Measurements from ENCODE around the gene MBD5.

MBD5 gene

GRCh38 chr2:148237911-148238310 is 217.0 kb downstream of the MBD5 start:
- DNase-seq, result no peak

- DNase-seq, result no peak
These were observed 217.7 kb downstream of the MBD5 start for GRCh38 chr2:148238561-148238960.

DNA sequence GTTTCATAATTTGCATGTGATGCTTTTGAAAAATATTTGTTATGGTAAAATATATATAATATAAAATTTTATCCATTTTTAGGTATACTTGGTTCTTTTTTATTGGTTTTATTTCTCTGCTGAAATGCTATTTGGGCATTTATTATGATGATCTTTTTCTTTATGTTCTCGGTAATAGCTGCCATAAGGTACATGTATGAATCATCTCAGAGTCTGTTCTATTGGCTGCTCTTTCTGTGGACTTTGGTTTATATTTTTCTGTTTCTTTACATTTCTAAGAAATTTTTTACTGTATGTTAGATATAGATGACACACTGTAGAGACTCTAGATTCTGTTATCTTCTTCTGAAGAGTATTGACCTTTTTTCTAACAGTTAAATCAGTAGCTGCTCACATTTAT is 219.9 kb downstream of the MBD5 start:
- DNase-seq, result no peak

GRCh38 chr2:148244593-148245292 is 223.9 kb downstream of the MBD5 start:
- DNase-seq, result no peak

DNA sequence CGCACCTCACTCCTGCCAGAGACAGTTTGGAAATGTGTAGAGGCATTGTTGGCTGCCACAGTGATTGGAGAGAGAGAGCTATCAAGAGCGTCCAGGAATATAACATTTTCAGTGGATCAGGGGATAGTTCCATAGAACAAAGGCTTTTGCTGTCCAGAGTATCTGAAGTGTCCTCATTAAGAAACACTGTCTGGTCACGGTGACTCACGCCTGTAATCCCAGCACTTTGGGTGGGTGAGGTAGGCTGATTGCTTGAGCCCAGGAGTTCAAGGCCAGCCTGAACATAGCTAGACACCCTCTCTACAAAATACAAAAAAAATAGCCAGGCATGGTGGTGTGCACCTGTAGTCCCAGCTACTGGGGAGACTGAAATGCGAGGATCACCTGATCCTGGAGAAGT is 231.1 kb downstream of the MBD5 start:
- no peak for DNase-seq

- DNase-seq, result no peak
These were observed 231.8 kb downstream of the MBD5 start for GRCh38 chr2:148252646-148253045.

GRCh38 chr2:148253685-148254084 is 232.8 kb downstream of the MBD5 start:
- DNase-seq, result no peak

- no peak for DNase-seq
These were observed 235.0 kb downstream of the MBD5 start for GRCh38 chr2:148255929-148256328.

DNA sequence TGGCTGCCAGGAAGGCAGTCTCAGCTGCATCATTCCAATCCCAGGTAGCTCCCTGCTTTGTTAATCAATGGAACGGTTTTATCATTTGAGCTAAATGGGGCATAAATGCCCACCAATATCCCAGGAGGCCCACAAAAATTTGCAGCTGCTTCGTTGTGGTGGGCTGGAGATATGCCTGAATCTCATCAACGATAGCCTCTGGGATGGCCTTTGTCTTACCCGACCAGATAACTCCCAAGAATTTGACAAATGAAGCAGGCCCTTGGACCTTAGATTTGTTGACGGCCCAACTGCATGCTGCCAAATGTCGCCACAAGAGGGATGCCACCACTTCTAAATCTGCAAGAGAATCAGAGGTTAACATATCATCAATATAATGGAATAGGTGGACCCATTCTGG is 236.4 kb downstream of the MBD5 start:
- DNase-seq, result no peak

DNA sequence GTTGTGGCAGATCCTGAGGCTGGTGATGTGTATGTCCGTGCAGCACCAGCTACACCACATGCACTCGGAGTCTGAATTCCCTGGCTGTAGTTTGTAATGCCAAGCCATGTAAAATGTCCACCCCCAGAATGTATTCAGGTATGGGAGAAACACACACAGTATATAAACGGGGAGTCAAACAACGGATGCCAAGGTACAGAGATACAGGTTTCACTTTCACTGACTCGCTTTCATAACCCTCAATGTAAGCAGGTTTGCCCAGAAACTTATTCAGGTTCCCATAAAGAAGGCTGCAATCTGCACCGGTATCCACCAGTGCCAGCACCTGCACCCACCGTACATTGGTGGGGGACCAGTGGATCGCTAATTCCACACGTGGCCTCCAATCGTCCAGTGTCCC is 237.2 kb downstream of the MBD5 start:
- no peak for DNase-seq

DNA sequence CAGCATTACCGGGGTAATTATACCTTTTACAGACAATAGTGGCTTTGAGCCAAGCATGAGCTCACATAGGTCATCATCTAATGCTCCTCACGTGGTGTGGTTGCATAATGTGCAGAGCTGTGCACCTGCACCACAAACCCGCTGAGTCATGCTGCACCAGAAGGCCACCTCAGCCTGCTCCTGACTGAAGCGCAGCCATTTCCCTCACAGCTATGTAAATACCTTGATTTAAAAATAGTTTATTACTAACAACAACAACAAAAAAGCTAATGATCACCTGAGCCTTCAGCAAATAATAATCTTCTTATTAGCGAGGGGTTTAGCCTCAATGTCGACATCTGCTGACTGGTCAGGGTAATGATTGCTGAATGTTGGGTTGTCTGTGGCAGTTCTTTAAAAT is 238.8 kb downstream of the MBD5 start:
- DNase-seq, result no peak

GRCh38 chr2:148263890-148264289 is 243.0 kb downstream of the MBD5 start:
- DNase-seq, result no peak

DNA sequence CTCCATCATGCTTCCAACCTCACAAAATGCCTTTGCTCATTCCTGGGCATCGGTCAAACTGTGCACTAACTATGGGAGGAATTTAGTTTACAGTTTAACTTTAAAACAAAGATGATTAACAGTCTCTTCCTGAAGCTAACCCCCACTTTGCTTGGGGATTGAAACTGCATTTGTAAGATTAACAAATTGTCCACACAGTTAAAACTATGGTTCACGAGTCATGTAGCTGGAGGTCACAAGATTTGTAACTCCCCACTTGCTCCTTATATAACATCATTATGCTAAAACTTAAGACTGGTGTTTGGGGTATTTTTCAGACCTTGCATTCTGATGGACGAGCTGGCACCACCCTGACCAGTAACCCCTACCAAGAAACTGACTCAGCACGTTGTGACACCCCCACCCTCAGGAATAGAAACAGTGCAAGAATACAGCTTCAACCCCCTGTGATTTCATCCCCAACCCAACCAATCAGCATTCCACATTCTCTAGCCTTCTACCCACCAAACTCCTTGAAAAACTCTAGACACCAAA is 252.3 kb downstream of the MBD5 start:
- no peak for DNase-seq

DNA sequence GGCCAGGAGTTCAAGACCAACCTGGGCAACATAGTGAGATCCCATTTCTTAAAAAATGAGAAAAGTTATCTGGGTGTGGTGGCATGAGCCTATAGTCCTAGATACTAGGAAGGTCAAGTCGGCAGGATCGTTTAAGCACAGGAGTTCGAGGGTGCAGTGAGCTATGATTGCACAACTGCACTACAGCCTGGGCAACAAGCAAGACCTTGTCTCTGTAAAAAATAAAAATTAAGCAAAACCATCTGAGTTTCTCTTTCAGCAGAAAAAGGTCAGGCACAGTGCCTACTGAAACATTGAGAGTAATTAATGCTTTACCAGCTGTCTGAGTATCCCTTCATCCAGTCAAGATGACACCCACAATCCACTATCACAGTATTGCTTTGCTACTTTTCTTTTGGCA is 258.3 kb downstream of the MBD5 start:
- no peak for DNase-seq

DNA sequence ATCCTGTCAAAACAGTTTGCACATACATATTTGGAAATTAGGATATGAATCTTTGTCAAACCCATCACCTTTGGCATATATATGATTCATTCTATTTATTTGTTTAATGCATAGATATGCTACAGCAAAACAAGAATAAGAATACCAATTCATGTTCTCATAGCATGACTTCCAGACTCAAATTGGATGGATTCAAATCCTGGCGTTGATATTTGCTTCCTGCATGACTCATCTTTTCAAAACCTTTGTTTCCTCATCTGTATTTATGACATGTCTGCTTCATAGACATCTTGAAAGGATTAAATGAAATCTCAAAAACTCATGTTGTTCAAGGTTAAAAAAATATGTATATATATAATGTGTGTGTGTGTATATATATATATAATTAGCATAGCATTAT is 261.3 kb downstream of the MBD5 start:
- DNase-seq, result no peak

- no peak for DNase-seq
These were observed 271.5 kb downstream of the MBD5 start for GRCh38 chr2:148292431-148292830.

DNA sequence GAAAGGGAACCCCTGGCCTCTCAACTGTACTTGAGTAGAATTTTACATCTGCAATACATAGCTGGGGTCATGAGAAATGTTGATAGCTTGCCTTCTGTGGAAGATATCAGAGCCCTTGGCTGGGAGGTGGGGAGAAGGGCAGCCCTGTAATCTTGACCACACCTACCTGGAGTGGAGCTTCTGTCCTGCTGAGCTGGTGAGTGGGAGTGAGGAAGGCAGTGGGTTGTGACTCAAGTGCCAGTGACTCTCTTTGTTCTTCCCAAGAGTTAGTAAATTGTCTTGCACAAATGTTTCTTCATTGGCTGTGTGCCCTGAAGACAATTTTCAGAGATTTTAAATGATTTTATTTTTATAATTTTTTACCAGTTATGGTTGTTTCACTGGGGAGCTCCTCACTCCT is 277.3 kb downstream of the MBD5 start:
- no peak for DNase-seq

- no peak for DNase-seq
These were observed 278.7 kb downstream of the MBD5 start for GRCh38 chr2:148299616-148300015.

DNA sequence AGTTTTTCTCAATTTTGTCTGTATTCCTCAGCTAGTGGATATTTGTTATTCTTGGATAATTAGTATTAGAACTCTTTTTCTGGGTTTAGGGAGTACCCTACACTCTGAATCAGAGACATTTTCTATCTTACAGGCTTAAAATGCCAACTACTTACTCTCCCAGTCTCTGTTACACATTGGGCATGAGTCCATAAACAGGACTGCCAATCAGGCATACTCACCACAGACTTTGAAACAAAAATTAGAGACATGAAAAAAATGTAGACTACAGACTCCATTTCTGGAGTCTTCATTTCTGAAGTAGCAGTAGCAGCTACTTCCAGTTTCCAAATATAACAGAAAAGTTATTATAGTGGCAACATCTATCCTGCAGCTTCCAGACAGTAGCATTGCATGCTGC is 279.7 kb downstream of the MBD5 start:
- DNase-seq, result no peak

- DNase-seq, result no peak
These were observed 280.5 kb downstream of the MBD5 start for GRCh38 chr2:148301362-148301761.

DNA sequence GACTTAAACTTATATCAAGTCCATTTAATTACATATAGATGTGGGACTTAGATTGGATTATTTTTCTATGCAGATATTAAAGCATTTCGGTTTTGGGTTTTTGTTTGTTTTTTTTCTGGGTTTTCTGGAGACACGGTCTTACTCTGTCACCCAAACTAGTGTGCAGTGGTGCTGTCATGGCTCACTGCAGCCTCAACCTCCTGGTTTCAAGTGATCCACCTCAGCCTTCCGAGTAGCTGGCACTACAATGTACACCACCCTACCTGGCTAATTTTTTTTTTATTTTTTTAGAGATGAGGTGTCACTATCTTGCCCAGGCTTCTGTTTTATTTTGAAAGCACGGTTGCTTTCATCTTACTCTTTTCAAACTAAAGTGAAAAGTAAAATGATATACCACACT is 281.6 kb downstream of the MBD5 start:
- DNase-seq, result no peak

DNA sequence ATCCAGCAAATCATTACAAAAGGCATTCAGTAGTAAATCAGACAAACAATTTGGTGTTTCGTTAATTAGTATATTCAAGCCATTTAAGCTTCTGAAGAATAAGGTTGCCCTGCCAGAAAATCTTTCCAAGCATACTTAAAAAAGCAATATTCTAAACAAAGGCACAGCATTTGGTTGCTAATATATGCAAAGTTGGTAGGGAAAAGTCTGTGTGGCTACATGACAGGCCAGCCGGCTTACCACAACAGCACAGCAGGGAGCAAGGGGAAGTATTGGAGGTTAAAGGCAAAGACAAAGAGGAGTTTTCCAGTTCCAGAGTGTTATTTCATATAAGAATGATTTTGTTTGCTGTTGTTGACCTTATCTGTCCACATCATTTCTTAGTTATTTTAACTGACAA is 282.3 kb downstream of the MBD5 start:
- no peak for DNase-seq

- DNase-seq, result no peak
These were observed 284.6 kb downstream of the MBD5 start for GRCh38 chr2:148305476-148305875.

DNA sequence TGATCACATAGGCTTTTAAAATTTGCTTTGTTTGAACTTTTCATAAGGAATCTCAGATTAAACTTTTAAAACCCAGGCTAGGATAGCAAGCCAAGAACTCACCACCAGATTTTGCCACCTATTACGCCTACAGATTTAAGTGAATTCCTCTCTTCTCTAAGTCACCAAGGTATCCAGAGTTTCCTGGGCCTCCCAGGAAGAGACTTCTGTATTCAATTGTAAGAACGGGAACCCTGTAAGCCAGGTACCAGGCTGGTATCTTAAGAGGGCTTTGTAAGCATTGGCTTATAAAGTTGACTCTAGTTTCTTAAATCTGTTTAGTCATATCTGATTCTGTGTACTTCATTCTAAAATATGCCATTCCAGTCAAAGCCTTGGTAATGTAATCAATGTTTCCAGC is 285.1 kb downstream of the MBD5 start:
- DNase-seq, result no peak

DNA sequence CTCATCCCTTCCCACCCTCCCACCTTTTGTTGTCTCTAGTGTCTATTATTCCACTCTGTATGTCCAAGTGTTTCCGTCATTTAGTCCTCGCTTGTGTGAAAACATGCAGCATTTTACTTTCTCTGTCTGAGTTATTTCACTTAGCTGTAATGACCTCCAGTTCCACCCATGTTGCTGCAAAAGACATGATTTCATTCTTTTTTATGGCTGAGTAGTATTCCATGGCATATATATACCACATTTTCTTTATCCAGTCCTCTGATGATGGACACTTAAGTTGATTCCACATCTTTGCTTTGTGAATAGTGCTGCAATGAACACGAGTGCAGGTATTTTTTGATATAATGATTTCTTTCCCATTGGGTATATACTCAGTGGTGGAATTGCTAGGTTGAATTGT is 296.7 kb downstream of the MBD5 start:
- DNase-seq, result no peak

All from femur (tissue), 1 donor.